Thoracic aorta (tissue), 2 donors: ENCODE results near the gene SCMH1. TPM values are rescaled to one million over a fixed set of nuclear protein-coding genes. Genes with fewer than 3 reads are reported as not detected.

ENCODE experiments used
- ATAC-seq: fragments of 150-250 bp; one replicate; pipeline ENCODE4 v1.8.0; 2017; ENCODE audit warnings: low read depth; ENCODE audit not compliant: insufficient number of reproducible peaks, low FRiP score
- DNase-seq: peaks from one replicate; pipeline ENCODE4 v3.0.0-alpha.2; 2020; ENCODE audit warnings: low spot score
- H3K27ac ChIP-seq, 2 donors: fragments of 200-600 bp; sonication (generic); 1 replicate in 1 of 2; 2 replicates in 1 of 2; pipeline ENCODE4 v1.5.1; 2016; ENCODE audit warnings: mild to moderate bottlenecking in 2 of 2, moderate library complexity in 2 of 2
- H3K27me3 ChIP-seq: fragments of 200-600 bp; sonication (generic); replicated peaks from 2 replicates; pipeline ENCODE4 v1.6.0; 2016; ENCODE audit warnings: mild to moderate bottlenecking; ENCODE audit not compliant: insufficient read depth
- H3K36me3 ChIP-seq: fragments of 200-600 bp; sonication (generic); one replicate; pipeline ENCODE4 v1.5.1; 2016
- H3K4me1 ChIP-seq, 2 donors: fragments of 200-600 bp; sonication (generic); 1 replicate in 1 of 2; 2 replicates in 1 of 2; pipeline versions ENCODE4 v1.5.1 to v1.6.0; 2016; ENCODE audit warnings: low read depth in 2 of 2, mild to moderate bottlenecking in 1 of 2; ENCODE audit not compliant: control insufficient read depth in 1 of 2
- H3K4me3 ChIP-seq: fragments of 200-600 bp; sonication (generic); 2 replicates; pipeline ENCODE4 v1.5.1; 2016; ENCODE audit warnings: mild to moderate bottlenecking
- H3K9me3 ChIP-seq: fragments of 200-600 bp; sonication (generic); 2 replicates; pipeline ENCODE4 v1.5.1; 2016
- CTCF ChIP-seq: fragments of 200-600 bp; sonication (generic); IDR thresholded peaks from one replicate; pipeline ENCODE4 v1.5.1; 2019; ENCODE audit warnings: antibody characterized with exemption
- total RNA-seq, 2 donors: library from RNA; depleted of rRNA; stranded (reverse); fragments of >200 nt; gene quantifications; one replicate each; pipeline versions ENCODE4 v1.1.0 to v1.2.3, GENCODE V29; 2016

The SCMH1 gene
- total RNA-seq, 2 donors from 2014 or later: 41.7 to 65.9 TPM

DNA sequence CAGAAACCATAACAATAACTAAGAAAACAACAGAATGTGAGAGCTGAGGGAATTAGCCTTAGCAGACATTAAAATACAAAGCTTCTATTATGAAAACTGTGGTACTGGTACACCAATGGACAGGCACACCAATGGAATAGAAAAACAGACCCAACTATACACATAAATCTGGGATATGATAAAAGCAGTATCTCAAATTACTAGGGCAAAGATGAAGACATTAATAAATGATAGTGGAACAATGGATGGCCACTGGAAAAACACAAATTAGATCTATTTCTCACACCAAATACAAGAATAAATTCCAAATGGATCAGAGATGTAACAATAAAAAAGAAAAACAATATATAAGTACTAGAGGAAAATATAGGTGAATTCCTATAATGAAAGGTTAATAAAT lies 155.2 kb downstream of the SCMH1 start:
- Histone ChIP-seq H3K9me3 (no peaks in the 10 kb centered on the region), H3K4me3 (no peak overlapping the region), H3K27me3 (no peaks in the 10 kb centered on the region), H3K4me1 (no peaks in the 10 kb centered on the region), H3K36me3 (no peaks in the 10 kb centered on the region), H3K27ac (no peak overlapping the region)
- DNase-seq (no peak), ATAC-seq (no peak)
- TF ChIP-seq CTCF: no peak

DNA sequence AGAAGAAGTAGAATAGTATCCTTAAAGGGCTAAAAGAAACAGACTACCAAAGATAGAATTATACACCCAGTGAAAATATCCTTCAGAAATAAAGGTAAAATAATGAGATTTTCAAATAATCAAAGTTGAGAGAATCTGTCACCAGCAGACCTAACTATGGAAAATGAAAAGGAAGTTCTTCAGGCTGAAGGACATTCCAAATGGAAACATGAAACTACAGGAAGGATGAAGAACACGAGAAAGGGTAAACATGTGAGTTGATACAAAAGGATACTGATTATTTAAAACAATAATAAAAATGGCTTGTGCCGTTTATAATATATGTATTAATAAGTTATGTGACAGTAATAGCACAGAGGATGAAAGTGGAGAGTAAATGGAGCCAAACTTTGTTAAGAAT lies 163.5 kb downstream of the SCMH1 start:
- ATAC-seq: no peak
- Histone ChIP-seq H3K9me3 (no peaks in the 10 kb centered on the region), H3K4me3 (no peak overlapping the region), H3K4me1 (peaks cover 0 to 8% of the 10 kb centered on the region in 2 donors), H3K27ac (no peak overlapping the region), H3K27me3 (no peaks in the 10 kb centered on the region), H3K36me3 (no peaks in the 10 kb centered on the region)
- no peak for TF ChIP-seq CTCF
- DNase-seq: no peak

- no peak overlapping the region for H3K4me3 ChIP-seq
- no peaks in the 10 kb centered on the region for H3K36me3 ChIP-seq
- H3K27me3 ChIP-seq: no peaks in the 10 kb centered on the region
- peaks cover 0 to 8% of the 10 kb centered on the region in 2 donors for H3K4me1 ChIP-seq
- ATAC-seq (no peak), DNase-seq (no peak)
- H3K9me3 ChIP-seq: no peaks in the 10 kb centered on the region
- H3K27ac ChIP-seq: no peak overlapping the region
- TF ChIP-seq CTCF: no peak
Observed at GRCh38 chr1:41078193-41078592, 163.9 kb downstream of the SCMH1 start.

GRCh38 chr1:41073971-41074370 lies 168.1 kb downstream of the SCMH1 start:
- H3K27ac ChIP-seq: no peak overlapping the region
- no peak for TF ChIP-seq CTCF
- no peak for ATAC-seq
- peaks cover 0 to 8% of the 10 kb centered on the region in 2 donors for H3K4me1 ChIP-seq
- no peaks in the 10 kb centered on the region for H3K27me3 ChIP-seq
- no peaks in the 10 kb centered on the region for H3K9me3 ChIP-seq
- H3K36me3 ChIP-seq: peaks cover 7% of the 10 kb centered on the region
- DNase-seq: no peak
- H3K4me3 ChIP-seq: no peak overlapping the region

- Histone ChIP-seq H3K27ac (no peak overlapping the region), H3K4me3 (no peak overlapping the region), H3K9me3 (no peaks in the 10 kb centered on the region), H3K36me3 (peaks cover 11% of the 10 kb centered on the region), H3K27me3 (no peaks in the 10 kb centered on the region), H3K4me1 (peaks cover 0 to 8% of the 10 kb centered on the region in 2 donors)
- DNase-seq (no peak), ATAC-seq (no peak)
- no peak for TF ChIP-seq CTCF
Observed at GRCh38 chr1:41072051-41072450, 170.1 kb downstream of the SCMH1 start.
